Neural progenitor cell (in vitro differentiated cells): Measurements from ENCODE around the gene ADISSP. TPM values are rescaled to one million over a fixed set of nuclear protein-coding genes. Genes with fewer than 3 reads are reported as not detected.

Source experiments
- DNase-seq: peaks from one replicate; pipeline ENCODE4 v3.0.0-alpha.2; 2016; ENCODE audit warnings: low spot score
- H2AFZ ChIP-seq: fragments of 200-600 bp; sonication (generic); replicated peaks from 2 replicates; pipeline ENCODE4 v1.6.1; 2016; ENCODE audit warnings: antibody characterized with exemption
- H3F3A ChIP-seq: fragments of 200-600 bp; sonication (generic); 2 replicates; pipeline ENCODE4 v1.6.1; 2016; ENCODE audit warnings: antibody characterized with exemption, low read depth
- H3K27ac ChIP-seq: fragments of 200-600 bp; sonication (generic); 2 replicates; pipeline ENCODE4 v1.5.1; 2016; ENCODE audit warnings: mild to moderate bottlenecking
- H3K27me3 ChIP-seq: fragments of 200-600 bp; sonication (generic); 2 replicates; pipeline ENCODE4 v1.6.1; 2016; ENCODE audit warnings: mild to moderate bottlenecking, moderate library complexity
- H3K36me3 ChIP-seq: fragments of 200-600 bp; sonication (generic); 2 replicates; pipeline ENCODE4 v1.5.1; 2016
- H3K4me1 ChIP-seq: fragments of 200-600 bp; sonication (generic); 2 replicates; pipeline ENCODE4 v1.6.1; 2016; ENCODE audit warnings: mixed run types
- H3K4me2 ChIP-seq: fragments of 200-600 bp; sonication (generic); 2 replicates; pipeline ENCODE4 v1.6.1; 2016
- H3K4me3 ChIP-seq: fragments of 200-600 bp; sonication (generic); 2 replicates; pipeline ENCODE4 v1.5.1; 2016
- H3K79me2 ChIP-seq: fragments of 200-600 bp; sonication (generic); 2 replicates; pipeline ENCODE4 v1.6.1; 2016; ENCODE audit warnings: low read depth
- H3K9ac ChIP-seq: fragments of 200-600 bp; sonication (generic); 2 replicates; pipeline ENCODE4 v1.6.1; 2016
- H3K9me3 ChIP-seq: fragments of 200-600 bp; sonication (generic); 2 replicates; pipeline ENCODE4 v1.5.1; 2016; ENCODE audit warnings: low read depth
- H4K20me1 ChIP-seq: fragments of 200-600 bp; sonication (generic); 2 replicates; pipeline ENCODE4 v1.6.1; 2016; ENCODE audit warnings: low read depth
- H3K27ac Mint-ChIP-seq: 3 replicates; pipeline ENCODE4 v1.8.0; 2021; ENCODE audit warnings: mixed read lengths
- H3K27me3 Mint-ChIP-seq: 2 replicates; pipeline ENCODE4 v1.8.0; 2022; ENCODE audit warnings: low read depth, mild to moderate bottlenecking, inconsistent platforms, moderate library complexity, mixed read lengths; ENCODE audit not compliant: insufficient read depth
- H3K36me3 Mint-ChIP-seq: 3 replicates; pipeline ENCODE4 v1.8.0; 2021; ENCODE audit warnings: mixed read lengths
- H3K4me1 Mint-ChIP-seq: 3 replicates; pipeline ENCODE4 v1.8.0; 2021; ENCODE audit warnings: mixed read lengths
- H3K4me3 Mint-ChIP-seq: 3 replicates; pipeline ENCODE4 v1.8.0; 2021; ENCODE audit warnings: mild to moderate bottlenecking, moderate library complexity, mixed read lengths
- H3K9me3 Mint-ChIP-seq: 3 replicates; pipeline ENCODE4 v1.8.0; 2020; ENCODE audit warnings: mixed read lengths
- EZH2 ChIP-seq: fragments of 200-600 bp; sonication (generic); IDR thresholded peaks from 2 replicates; pipeline ENCODE4 v1.6.1; 2017; ENCODE audit warnings: antibody characterized with exemption, mild to moderate bottlenecking, moderate library complexity
- EZH2phosphoT487 ChIP-seq: fragments of 200-600 bp; sonication (generic); IDR thresholded peaks from 2 replicates; pipeline ENCODE4 v1.6.1; 2017; ENCODE audit warnings: antibody characterized with exemption
- total RNA-seq: library from RNA; depleted of rRNA; stranded (reverse); fragments of >200 nt; gene quantifications from 2 replicates; pipeline ENCODE4 v1.2.3, GENCODE V29; 2015; ENCODE audit warnings: low replicate concordance
- TF ChIP-seq, protein P1 (sequence below): fragments of 200-600 bp; sonication (generic); IDR thresholded peaks from 2 replicates; pipeline ENCODE4 v1.5.1; 2017; ENCODE audit warnings: antibody characterized with exemption, mild to moderate bottlenecking

The ADISSP gene
- total RNA-seq, 1 donor from 2014 or later, result 17.6 TPM

DNA sequence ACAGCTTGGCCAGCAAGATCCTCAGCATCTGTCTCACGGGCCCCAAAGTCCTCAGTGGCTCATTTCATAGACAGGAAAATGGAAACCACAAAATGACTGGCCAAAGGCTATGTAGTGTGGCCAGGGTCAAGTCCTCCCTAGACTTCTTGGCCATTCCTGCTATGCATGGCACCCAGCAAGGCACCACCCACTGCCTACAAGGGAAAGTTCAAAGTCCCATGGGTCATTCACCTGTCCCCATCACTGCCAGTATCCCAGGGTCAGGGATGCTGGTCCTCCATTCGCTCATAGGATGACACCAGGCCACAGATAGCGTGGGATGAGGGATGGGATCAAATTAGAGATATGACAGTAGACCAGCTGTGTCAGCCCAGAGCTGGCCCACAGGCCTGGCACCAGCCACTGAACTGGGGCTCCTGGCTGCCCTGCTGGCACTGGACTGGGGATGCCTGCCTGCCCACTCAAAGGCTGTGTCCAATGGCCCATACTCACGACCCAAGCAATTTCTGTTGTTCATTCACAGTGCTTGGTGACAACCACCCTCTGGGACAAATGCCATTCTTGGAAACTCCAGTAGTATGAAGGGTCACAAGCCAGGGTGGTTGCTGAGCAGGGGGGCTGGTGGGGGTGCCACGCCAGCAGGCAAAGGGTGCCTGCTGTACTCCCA, 11.6 kb downstream of the ADISSP start:
- peaks cover 12% of the 10 kb centered on the region for H3K27me3 Mint-ChIP-seq
- Histone ChIP-seq H3K27ac (no peak overlapping the region), H3K4me2 (no peak overlapping the region), H4K20me1 (peaks cover 14% of the 10 kb centered on the region), H3F3A (peaks cover 26% of the 10 kb centered on the region), H3K9ac (no peak overlapping the region), H3K4me3 (no peak overlapping the region), H3K79me2 (no peaks in the 10 kb centered on the region), H2AFZ (no peak overlapping the region), H3K4me1 (peaks cover 19% of the 10 kb centered on the region), H3K9me3 (no peaks in the 10 kb centered on the region), H3K27me3 (peaks cover 21% of the 10 kb centered on the region), H3K36me3 (no peaks in the 10 kb centered on the region)
- H3K4me1 Mint-ChIP-seq, result peaks cover 14% of the 10 kb centered on the region
- H3K36me3 Mint-ChIP-seq, result peaks cover 20% of the 10 kb centered on the region
- no peak for DNase-seq
- TF ChIP-seq EZH2, result no peak
- peaks cover 1% of the 10 kb centered on the region for H3K9me3 Mint-ChIP-seq
- H3K4me3 Mint-ChIP-seq, result peak overlapping the region; percentile 57
- H3K27ac Mint-ChIP-seq, result no peak overlapping the region

DNA sequence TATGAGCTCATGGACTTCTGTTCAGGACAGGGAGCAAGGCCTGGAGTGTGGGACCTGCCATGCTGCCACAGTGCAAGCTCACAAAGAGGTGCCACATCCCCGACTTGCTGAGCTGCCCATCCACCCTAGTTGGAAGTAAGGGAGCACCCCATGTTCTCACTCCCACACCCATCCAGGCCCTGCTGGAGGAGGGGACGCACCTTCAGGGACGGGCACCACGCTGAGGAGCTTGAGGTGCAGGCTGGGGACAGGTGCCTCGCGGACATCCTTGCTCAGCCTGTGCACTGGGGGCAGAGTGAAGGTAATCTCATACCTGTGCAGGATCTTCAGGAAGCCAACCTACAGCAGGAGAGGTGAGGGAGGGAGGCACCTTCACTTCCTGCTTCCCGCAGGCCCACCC, 12.3 kb downstream of the ADISSP start:
- H3K36me3 ChIP-seq, result no peaks in the 10 kb centered on the region
- H3K4me1 Mint-ChIP-seq, result peaks cover 17% of the 10 kb centered on the region
- no peak for DNase-seq
- no peak overlapping the region for H2AFZ ChIP-seq
- H3K9me3 Mint-ChIP-seq, result peaks cover 6% of the 10 kb centered on the region
- TF ChIP-seq EZH2 (no peak), EZH2phosphoT487 (no peak)
- TF ChIP-seq, protein P1, sequence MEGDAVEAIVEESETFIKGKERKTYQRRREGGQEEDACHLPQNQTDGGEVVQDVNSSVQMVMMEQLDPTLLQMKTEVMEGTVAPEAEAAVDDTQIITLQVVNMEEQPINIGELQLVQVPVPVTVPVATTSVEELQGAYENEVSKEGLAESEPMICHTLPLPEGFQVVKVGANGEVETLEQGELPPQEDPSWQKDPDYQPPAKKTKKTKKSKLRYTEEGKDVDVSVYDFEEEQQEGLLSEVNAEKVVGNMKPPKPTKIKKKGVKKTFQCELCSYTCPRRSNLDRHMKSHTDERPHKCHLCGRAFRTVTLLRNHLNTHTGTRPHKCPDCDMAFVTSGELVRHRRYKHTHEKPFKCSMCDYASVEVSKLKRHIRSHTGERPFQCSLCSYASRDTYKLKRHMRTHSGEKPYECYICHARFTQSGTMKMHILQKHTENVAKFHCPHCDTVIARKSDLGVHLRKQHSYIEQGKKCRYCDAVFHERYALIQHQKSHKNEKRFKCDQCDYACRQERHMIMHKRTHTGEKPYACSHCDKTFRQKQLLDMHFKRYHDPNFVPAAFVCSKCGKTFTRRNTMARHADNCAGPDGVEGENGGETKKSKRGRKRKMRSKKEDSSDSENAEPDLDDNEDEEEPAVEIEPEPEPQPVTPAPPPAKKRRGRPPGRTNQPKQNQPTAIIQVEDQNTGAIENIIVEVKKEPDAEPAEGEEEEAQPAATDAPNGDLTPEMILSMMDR, result no peak
- peaks cover 19% of the 10 kb centered on the region for H3K27me3 Mint-ChIP-seq
- H3K4me1 ChIP-seq, result peaks cover 12% of the 10 kb centered on the region
- H3K4me3 Mint-ChIP-seq, result no peak overlapping the region
- no peak overlapping the region for H3K27ac Mint-ChIP-seq
- no peak overlapping the region for H3K9ac ChIP-seq
- peaks cover 28% of the 10 kb centered on the region for H3K27me3 ChIP-seq
- no peak overlapping the region for H3K4me3 ChIP-seq
- H4K20me1 ChIP-seq, result peaks cover 21% of the 10 kb centered on the region
- H3K27ac ChIP-seq, result no peak overlapping the region
- no peak overlapping the region for H3K4me2 ChIP-seq
- no peaks in the 10 kb centered on the region for H3K9me3 ChIP-seq
- no peaks in the 10 kb centered on the region for H3K79me2 ChIP-seq
- peaks cover 24% of the 10 kb centered on the region for H3K36me3 Mint-ChIP-seq
- peaks cover 26% of the 10 kb centered on the region for H3F3A ChIP-seq

DNA sequence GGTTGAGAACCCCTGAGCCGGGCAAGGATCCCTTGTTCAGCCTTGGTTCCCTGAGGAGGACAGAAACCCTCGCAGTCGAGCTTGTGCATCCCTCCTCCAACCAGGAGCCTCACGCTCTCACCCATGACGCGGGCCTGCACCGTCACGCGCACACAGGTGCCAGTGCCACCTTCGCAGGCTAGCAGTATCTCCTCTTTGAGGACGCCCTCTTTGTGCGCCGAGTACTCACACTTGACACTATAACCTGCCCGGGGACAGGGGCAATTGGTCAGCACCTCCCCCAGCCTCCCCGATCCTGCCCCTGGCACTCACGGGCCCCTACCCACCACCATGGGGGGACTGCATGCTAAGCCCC, 13.3 kb downstream of the ADISSP start:
- peaks cover 20% of the 10 kb centered on the region for H3K36me3 Mint-ChIP-seq
- H3K4me3 Mint-ChIP-seq, result no peak overlapping the region
- H4K20me1 ChIP-seq, result peaks cover 25% of the 10 kb centered on the region
- H3K79me2 ChIP-seq, result no peaks in the 10 kb centered on the region
- H3K9me3 ChIP-seq, result no peaks in the 10 kb centered on the region
- H3K36me3 ChIP-seq, result no peaks in the 10 kb centered on the region
- TF ChIP-seq, protein P1, result no peak
- TF ChIP-seq EZH2 (no peak), EZH2phosphoT487 (no peak)
- H3K27ac Mint-ChIP-seq, result no peak overlapping the region
- peaks cover 26% of the 10 kb centered on the region for H3F3A ChIP-seq
- H3K27ac ChIP-seq, result no peak overlapping the region
- peaks cover 21% of the 10 kb centered on the region for H3K27me3 Mint-ChIP-seq
- H3K9ac ChIP-seq, result no peak overlapping the region
- DNase-seq, result no peak
- H3K27me3 ChIP-seq, result peaks cover 38% of the 10 kb centered on the region
- H3K4me2 ChIP-seq, result no peak overlapping the region
- H3K4me1 ChIP-seq, result peaks cover 6% of the 10 kb centered on the region
- H3K4me3 ChIP-seq, result no peak overlapping the region
- H3K4me1 Mint-ChIP-seq, result peaks cover 13% of the 10 kb centered on the region
- peaks cover 6% of the 10 kb centered on the region for H3K9me3 Mint-ChIP-seq
- H2AFZ ChIP-seq, result no peak overlapping the region

DNA sequence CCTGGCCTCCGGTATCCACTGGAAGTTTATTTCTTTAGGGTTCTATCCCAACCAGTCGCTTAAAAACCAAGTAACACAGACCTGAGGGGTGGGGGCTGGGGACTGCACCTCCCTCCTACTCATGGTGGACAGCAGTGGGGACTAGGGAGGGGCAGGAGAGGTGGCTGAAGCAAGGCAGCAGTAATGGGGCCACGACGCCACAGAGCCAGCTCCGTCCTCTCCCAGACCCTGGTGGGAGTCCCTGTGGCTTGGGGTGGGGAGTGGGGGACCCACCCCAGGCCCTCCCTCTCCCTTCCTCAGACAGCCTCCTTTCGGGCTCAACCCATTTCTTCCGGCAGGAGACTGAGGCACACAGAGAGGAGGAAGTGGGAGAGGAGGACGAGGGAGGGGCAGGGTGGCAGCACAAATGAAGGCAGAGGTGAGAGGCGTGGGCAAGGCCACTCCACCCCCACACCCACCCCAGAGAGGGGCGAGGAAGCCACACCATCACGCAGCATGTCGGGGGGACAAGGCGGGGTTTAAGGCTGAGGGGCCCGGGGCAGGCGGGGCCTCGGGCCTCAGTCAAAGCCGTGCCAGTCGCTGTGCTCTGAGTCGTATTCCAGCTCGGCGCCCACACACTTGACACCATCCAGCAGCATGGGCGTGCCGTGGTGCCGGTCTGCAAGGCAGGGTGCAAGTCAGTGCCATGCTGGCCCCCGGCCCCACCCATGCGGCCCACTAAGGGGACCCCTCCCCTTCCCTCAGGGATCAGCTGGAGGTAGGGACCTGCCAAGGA, 13.9 kb downstream of the ADISSP start:
- peaks cover 25% of the 10 kb centered on the region for H3K27me3 Mint-ChIP-seq
- H4K20me1 ChIP-seq, result peaks cover 25% of the 10 kb centered on the region
- DNase-seq, result no peak
- H3K36me3 ChIP-seq, result no peaks in the 10 kb centered on the region
- H3K27ac ChIP-seq, result no peak overlapping the region
- peaks cover 4% of the 10 kb centered on the region for H3K4me1 ChIP-seq
- TF ChIP-seq EZH2phosphoT487 (no peak), EZH2 (no peak)
- TF ChIP-seq, protein P1, result no peak
- peaks cover 20% of the 10 kb centered on the region for H3K36me3 Mint-ChIP-seq
- no peak overlapping the region for H3K4me3 ChIP-seq
- no peak overlapping the region for H3K27ac Mint-ChIP-seq
- H3K79me2 ChIP-seq, result no peaks in the 10 kb centered on the region
- no peak overlapping the region for H2AFZ ChIP-seq
- peaks cover 43% of the 10 kb centered on the region for H3K27me3 ChIP-seq
- no peak overlapping the region for H3K9ac ChIP-seq
- H3K4me1 Mint-ChIP-seq, result peaks cover 13% of the 10 kb centered on the region
- no peak overlapping the region for H3K4me3 Mint-ChIP-seq
- no peaks in the 10 kb centered on the region for H3K9me3 ChIP-seq
- H3K9me3 Mint-ChIP-seq, result peaks cover 6% of the 10 kb centered on the region
- H3K4me2 ChIP-seq, result no peak overlapping the region
- H3F3A ChIP-seq, result peaks cover 26% of the 10 kb centered on the region
